Thyroid gland (tissue), 4 donors: Measurements from ENCODE around the gene FOXK1.

Experiments
- CTCF ChIP-seq, 6 experiments: fragments of 200-600 bp in 3 of 6; fragments of 450-650 bp in 3 of 6; sonication (generic) in 3 of 6; IDR thresholded peaks; one replicate each; pipeline ENCODE4 v1.5.1; 2016 to 2019; ENCODE audit warnings: antibody characterized with exemption in 6 of 6, mild to moderate bottlenecking in 2 of 6, inconsistent platforms in 1 of 6, moderate library complexity in 1 of 6
- POLR2A ChIP-seq, 2 donors: fragments of 450-650 bp; IDR thresholded peaks; one replicate each; pipeline ENCODE4 v1.6.1; 2017; ENCODE audit warnings: antibody characterized with exemption in 2 of 2, mild to moderate bottlenecking in 2 of 2, moderate library complexity in 1 of 2

GRCh38 chr7:4745971-4746919 lies 64.2 kb downstream of the FOXK1 start:
- TF ChIP-seq CTCF (IDR thresholded peaks at IDR 0.05) (no peak), POLR2A (IDR thresholded peaks at IDR 0.05) (no peak)
